AG04449 (cell line): ENCODE data around the gene CTPS1.

Experiments used
- CTCF ChIA-PET: fragments of 350-600 bp; formaldehyde crosslinking; extraction: SDS; loops from one replicate; lab custom pipeline; 2021; ENCODE audit warnings: antibody characterized with exemption; lab: Yijun Ruan, JAX
- POLR2A ChIA-PET: fragments of 400-600, 350-600 bp; formaldehyde crosslinking; extraction: SDS; loops from one replicate; lab custom pipeline; 2020; ENCODE audit warnings: antibody characterized with exemption, inconsistent platforms; lab: Yijun Ruan, JAX
- DNase-seq: peaks from one replicate; pipeline ENCODE4 v3.0.0-alpha.2; 2010; ENCODE audit warnings: low read depth, low spot score
- H3K4me3 ChIP-seq: 2 replicates; pipeline ENCODE4 v1.5.1; 2011; ENCODE audit warnings: low read depth, mild to moderate bottlenecking, control low read depth, low read length
- CTCF ChIP-seq: IDR thresholded peaks from one replicate; pipeline ENCODE4 v1.5.1; 2011; ENCODE audit warnings: mild to moderate bottlenecking, moderate library complexity, low read length, control low read depth, inconsistent platforms; ENCODE audit not compliant: insufficient read depth; ENCODE audit errors: missing control alignments

The CTPS1 gene

GRCh38 chr1:40979241-40980067, at the start of gene CTPS1:
TSS of gene CTPS1 (plus strand) at chr1:40979696. CDS start at chr1:40983291, 3,595 bp downstream.
- peak; percentile 54 for DNase-seq
- peak; percentile 37 for TF ChIP-seq CTCF
- POLR2A ChIA-PET: interaction anchor here (0.6 to 1.3 kb wide), 5 partner anchors 12 to 24 kb away, joined by 3 to 10 read pairs (median 3); no protein-coding TSS in a partner anchor
- H3K4me3 ChIP-seq: peak within 1 kb of the TSS; percentile 70
- CTCF ChIA-PET: interaction anchor here (0.6 to 4.0 kb wide), 10 partner anchors 10 to 175 kb away, joined by 3 to 38 read pairs (median 4); no protein-coding TSS in a partner anchor

GRCh38 chr1:40930174-40930964, 49.1 kb upstream of the CTPS1 start:
- CTCF ChIA-PET: interaction anchor here (0.7 to 4.8 kb wide), 3 partner anchors 13 to 68 kb away, joined by 3 to 45 read pairs (median 3); partner anchors contain the start of gene CITED4
- H3K4me3 ChIP-seq: no peak overlapping the region
- POLR2A ChIA-PET: no interaction called here
- DNase-seq: no peak
- TF ChIP-seq CTCF: no peak

GRCh38 chr1:40931601-40932000, 47.9 kb upstream of the CTPS1 start:
- ChIA-PET POLR2A (no interaction called here), CTCF (interaction anchor here (1.2 to 4.8 kb wide), 2 partner anchors 19 to 69 kb away, joined by 3 to 45 read pairs; partner anchors contain the start of gene CITED4)
- no peak for DNase-seq
- TF ChIP-seq CTCF: no peak
- H3K4me3 ChIP-seq: no peak overlapping the region

GRCh38 chr1:40932006-40932405, 47.5 kb upstream of the CTPS1 start:
- DNase-seq: no peak
- ChIA-PET POLR2A (no interaction called here), CTCF (interaction anchor here (4.8 kb wide), 1 partner anchor 18 kb away, joined by 45 read pairs; no protein-coding TSS in a partner anchor)
- H3K4me3 ChIP-seq: no peak overlapping the region
- TF ChIP-seq CTCF: no peak

GRCh38 chr1:40936931-40937339, 42.6 kb upstream of the CTPS1 start:
- no peak for TF ChIP-seq CTCF
- ChIA-PET POLR2A (no interaction called here), CTCF (interaction anchor here (1.5 to 25.0 kb wide), 3 partner anchors 14 to 81 kb away, joined by 6 to 987 read pairs (median 249); partner anchors contain the start of gene CITED4)
- peak; percentile 38 for DNase-seq
- H3K4me3 ChIP-seq: no peak overlapping the region
